GM12801 (cell line): Measurements from ENCODE around the gene CCL19.

Source experiments
- CTCF ChIP-seq: IDR thresholded peaks from one replicate; pipeline ENCODE4 v1.5.1; 2011; ENCODE audit warnings: control low read depth; ENCODE audit not compliant: insufficient read length; ENCODE audit errors: extremely low read depth

Gene CCL19

GRCh38 chr9:34684145-34684544 is 6.9 kb downstream of the CCL19 start:
- no peak for TF ChIP-seq CTCF

DNA sequence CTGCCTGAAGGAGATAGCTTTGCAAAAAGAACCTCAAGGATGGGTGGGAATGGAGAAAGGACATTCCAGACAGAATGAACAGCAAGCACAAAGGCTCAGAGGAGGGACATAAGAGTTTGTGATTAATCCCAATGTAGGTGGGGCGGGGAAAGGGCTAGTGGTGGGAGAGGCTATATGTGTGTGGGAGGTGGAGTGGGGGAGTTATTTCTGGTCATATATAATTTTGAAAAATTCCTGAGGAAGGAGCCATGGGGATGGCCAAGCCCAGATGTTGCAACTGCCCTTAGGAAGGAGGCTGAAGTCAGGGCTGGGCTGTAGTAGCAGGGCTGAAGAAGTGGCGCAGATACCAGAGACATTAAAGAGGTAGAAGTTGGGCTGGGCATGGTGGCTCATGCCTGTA is 15.2 kb downstream of the CCL19 start:
- no peak for TF ChIP-seq CTCF

- no peak for TF ChIP-seq CTCF
Observed at GRCh38 chr9:34675048-34675714, 15.9 kb downstream of the CCL19 start.

DNA sequence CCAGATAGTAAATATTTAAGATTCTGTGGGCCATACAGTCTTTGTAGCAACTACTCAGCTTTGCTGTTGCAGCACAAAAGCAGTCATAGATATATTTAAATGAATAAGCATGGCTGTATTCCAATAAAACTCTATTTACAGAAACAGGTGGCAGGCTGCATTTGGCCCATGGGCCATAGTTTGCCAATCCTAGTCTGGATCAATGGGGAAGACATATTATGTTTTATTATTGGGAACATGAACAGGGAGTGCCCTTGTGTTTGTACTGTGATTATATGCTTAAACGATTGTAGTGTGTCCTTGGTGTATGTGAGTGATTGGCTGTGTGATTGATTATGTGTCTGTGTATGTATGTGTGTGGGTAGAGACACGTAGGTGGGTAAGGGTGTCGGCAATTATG is 16.6 kb downstream of the CCL19 start:
- no peak for TF ChIP-seq CTCF

- TF ChIP-seq CTCF, result no peak
Observed at GRCh38 chr9:34671307-34671706, 19.8 kb downstream of the CCL19 start.

DNA sequence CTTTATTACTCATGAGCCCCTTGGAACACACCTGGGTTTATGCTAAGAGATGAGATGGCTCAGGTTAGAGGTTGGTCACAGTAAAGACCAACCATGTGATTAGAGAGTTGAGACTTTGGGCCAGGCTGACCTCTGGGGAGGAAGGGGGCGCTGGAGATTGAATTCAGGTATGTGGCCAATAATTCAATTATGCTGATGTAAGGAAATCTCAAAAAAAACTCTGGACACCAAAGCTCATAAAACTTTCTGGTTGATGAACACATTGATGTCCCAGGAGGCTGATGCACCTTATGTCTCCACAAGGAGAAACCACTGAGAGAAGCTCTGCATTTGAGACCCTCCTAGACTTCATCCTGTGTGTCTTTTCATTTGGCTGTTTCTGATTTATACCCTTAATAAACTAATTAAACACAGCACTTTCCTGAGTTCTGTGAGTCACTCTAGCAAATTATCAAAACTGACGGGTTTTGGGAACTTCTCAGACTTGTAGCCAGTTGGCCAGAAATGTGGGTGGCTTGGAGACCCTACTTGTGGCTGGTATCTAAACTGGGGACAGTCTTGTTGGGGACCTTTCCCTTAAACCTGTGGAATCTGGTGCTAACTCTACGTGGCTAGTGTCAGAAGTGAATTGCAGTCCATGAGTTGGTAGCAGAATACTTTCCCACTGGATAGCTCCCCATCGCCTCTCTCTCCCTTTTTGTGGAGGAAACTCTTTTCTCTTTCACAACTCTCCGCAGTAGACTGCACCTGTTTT is 21.1 kb downstream of the CCL19 start:
- no peak for TF ChIP-seq CTCF

- no peak for TF ChIP-seq CTCF
Observed at GRCh38 chr9:34665381-34666250, 25.5 kb downstream of the CCL19 start.
